Posterior vena cava (tissue), 2 donors: ENCODE measurements around the gene CRIP2. TPM values are rescaled to one million over a fixed set of nuclear protein-coding genes. Genes with fewer than 3 reads are reported as not detected.

Experiments
- DNase-seq: peaks from one replicate; pipeline ENCODE4 v3.0.0-alpha.2; 2020; ENCODE audit warnings: low spot score
- intact Hi-C, 2 donors: fragments of 100-400 bp; cut with DNase I; formaldehyde crosslinking; loops; one replicate each; pipeline versions ENCODE4 v1.14.1 to v1.14.2; 2022 to 2023
- total RNA-seq, 2 donors: library from RNA; stranded (reverse); fragmentation: NEBNext Ultra II Directional; extraction: Animal tissue kit (Norgen Biotek cat#: 25700); gene quantifications; one replicate each; pipeline ENCODE4 v1.2.1, GENCODE V29; 2021
- donor health status: DM: yes; HTN: yes; CAD: no.
- donor health status: DM: yes; HTN: yes; CAD: no.

CRIP2 gene
- total RNA-seq, 2 donors from 2014 or later = 187 to 199 TPM

GRCh38 chr14:105471823-105472485, 2.7 kb upstream of the CRIP2 start:
- DNase-seq = no peak
- intact Hi-C loops = loop anchor here in 1 of 2 donors (10.0 kb wide), 1 partner anchor 387 kb away; no protein-coding TSS in a partner anchor

- no peak for DNase-seq
- intact Hi-C loops = loop anchor here in 1 of 2 donors (10.0 kb wide), 1 partner anchor 388 kb away; no protein-coding TSS in a partner anchor
Observed at GRCh38 chr14:105472486-105472991, 2.1 kb upstream of the CRIP2 start.

GRCh38 chr14:105473033-105473676, 1.5 kb upstream of the CRIP2 start:
- DNase-seq = no peak
- intact Hi-C loops = loop anchor here in 1 of 2 donors (10.0 kb wide), 1 partner anchor 388 kb away; no protein-coding TSS in a partner anchor

- peak; percentile 97 for DNase-seq
- intact Hi-C loops = loop anchor here in 1 of 2 donors (10.0 kb wide), 1 partner anchor 389 kb away; no protein-coding TSS in a partner anchor
Observed at GRCh38 chr14:105473677-105474482, 741 bp upstream of the CRIP2 start.

- peak; percentile 89 for DNase-seq
- intact Hi-C loops = loop anchor here (5.0 to 10.0 kb wide), 2 partner anchors 103 to 391 kb away; no protein-coding TSS in a partner anchor
Observed at GRCh38 chr14:105475269-105476096, 862 bp downstream of the CRIP2 start.

GRCh38 chr14:105476097-105476830, 1.6 kb downstream of the CRIP2 start:
- intact Hi-C loops = loop anchor here (5.0 to 10.0 kb wide), 2 partner anchors 104 to 391 kb away; no protein-coding TSS in a partner anchor

GRCh38 chr14:105476831-105477659, 2.4 kb downstream of the CRIP2 start:
- no peak for DNase-seq
- intact Hi-C loops = loop anchor here (5.0 to 10.0 kb wide), 2 partner anchors 105 to 392 kb away; no protein-coding TSS in a partner anchor

More at GRCh38 chr14:105476097-105476830, 1.6 kb downstream of the CRIP2 start:
- DNase-seq = no peak

- intact Hi-C loops = loop anchor here (5.0 to 10.0 kb wide), 2 partner anchors 106 to 393 kb away; no protein-coding TSS in a partner anchor
- DNase-seq = no peak
Observed at GRCh38 chr14:105477660-105478397, 3.2 kb downstream of the CRIP2 start.

GRCh38 chr14:105478398-105479251, 4.0 kb downstream of the CRIP2 start:
- DNase-seq = no peak
- intact Hi-C loops = loop anchor here (5.0 to 10.0 kb wide), 2 partner anchors 106 to 394 kb away; no protein-coding TSS in a partner anchor

- intact Hi-C loops = loop anchor here (5.0 to 10.0 kb wide), 2 partner anchors 107 to 395 kb away; no protein-coding TSS in a partner anchor
- no peak for DNase-seq
Observed at GRCh38 chr14:105479431-105480158, 5.0 kb downstream of the CRIP2 start.

- intact Hi-C loops = no loop called here
- no peak for DNase-seq
Observed at GRCh38 chr14:105480199-105480746, 5.7 kb downstream of the CRIP2 start.

GRCh38 chr14:105480807-105481801, 6.5 kb downstream of the CRIP2 start:
- peak; percentile 97 for DNase-seq
- intact Hi-C loops = no loop called here

GRCh38 chr14:105481886-105482457, 7.4 kb downstream of the CRIP2 start:
- peak; percentile 99 for DNase-seq
- intact Hi-C loops = no loop called here
